Measurements from ENCODE around the gene FRMD4A.

FRMD4A gene

DNA sequence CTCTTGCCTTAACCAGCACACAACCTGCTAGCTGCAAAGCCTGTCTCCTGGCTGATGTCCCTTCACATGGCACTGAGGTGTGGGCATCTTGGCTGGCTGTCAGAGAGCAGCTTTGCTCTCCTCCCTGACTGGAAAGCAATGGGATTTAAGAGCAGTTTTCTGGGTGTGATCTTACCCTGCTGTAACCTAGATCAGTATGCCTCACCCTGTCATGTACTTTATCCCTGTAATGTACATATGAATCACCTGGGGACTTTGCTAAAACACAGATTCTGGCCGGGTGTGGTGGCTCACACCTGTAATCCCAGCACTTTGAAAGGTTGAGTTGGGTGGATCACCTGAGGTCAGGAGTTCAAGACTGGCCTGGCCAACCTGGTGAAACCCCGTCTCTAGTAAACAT is 209.9 kb downstream of the FRMD4A start:
- no peak overlapping the region for H3K27ac ChIP-seq
- no peak for TF ChIP-seq ZFX (IDR thresholded peaks at IDR 0.05; ENCODE audit: borderline replicate concordance)
- TF ChIP-seq, protein P1, sequence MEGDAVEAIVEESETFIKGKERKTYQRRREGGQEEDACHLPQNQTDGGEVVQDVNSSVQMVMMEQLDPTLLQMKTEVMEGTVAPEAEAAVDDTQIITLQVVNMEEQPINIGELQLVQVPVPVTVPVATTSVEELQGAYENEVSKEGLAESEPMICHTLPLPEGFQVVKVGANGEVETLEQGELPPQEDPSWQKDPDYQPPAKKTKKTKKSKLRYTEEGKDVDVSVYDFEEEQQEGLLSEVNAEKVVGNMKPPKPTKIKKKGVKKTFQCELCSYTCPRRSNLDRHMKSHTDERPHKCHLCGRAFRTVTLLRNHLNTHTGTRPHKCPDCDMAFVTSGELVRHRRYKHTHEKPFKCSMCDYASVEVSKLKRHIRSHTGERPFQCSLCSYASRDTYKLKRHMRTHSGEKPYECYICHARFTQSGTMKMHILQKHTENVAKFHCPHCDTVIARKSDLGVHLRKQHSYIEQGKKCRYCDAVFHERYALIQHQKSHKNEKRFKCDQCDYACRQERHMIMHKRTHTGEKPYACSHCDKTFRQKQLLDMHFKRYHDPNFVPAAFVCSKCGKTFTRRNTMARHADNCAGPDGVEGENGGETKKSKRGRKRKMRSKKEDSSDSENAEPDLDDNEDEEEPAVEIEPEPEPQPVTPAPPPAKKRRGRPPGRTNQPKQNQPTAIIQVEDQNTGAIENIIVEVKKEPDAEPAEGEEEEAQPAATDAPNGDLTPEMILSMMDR (IDR thresholded peaks at IDR 0.05), result no peak

DNA sequence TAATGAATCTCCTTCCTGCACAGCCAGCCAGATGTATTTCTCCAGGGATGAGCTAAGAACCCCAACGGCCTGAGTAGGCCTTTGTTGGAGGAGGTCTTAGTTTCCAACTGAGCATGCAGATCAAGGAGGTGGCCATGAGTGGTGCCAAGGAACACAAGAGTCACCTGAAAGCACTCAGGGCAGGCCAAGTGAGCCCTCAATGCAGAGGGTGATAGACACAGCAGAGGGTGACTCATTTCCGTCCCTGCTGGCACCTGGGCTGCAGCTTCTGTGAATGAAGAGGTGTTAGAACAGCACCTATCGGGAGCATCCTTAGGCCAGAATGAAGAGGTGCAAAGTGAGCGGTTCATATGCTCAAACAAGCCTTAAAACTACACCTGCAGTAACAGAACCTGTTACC is 211.8 kb downstream of the FRMD4A start:
- TF ChIP-seq ZFX (IDR thresholded peaks at IDR 0.05; ENCODE audit: borderline replicate concordance), result no peak
- TF ChIP-seq, protein P1 (IDR thresholded peaks at IDR 0.05), result no peak
- no peak overlapping the region for H3K27ac ChIP-seq

DNA sequence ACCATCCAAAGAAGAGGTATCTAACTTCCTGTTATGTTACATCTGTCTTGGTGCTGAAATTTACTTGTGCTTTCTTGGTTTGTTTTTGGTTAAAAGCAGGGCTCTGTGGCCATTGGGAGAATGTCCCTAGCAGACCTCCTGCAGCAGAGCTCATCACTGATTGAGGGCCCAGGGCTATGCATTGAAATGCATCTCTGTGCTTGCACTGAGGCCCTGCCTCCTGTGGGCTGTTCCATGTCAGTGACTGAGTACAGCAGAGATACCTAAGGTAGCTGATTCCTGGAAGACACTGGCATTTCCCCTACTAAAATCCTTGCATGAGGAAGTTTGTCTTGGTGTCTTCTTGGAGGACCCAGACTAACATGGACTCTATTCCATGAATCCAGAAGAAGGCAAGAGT is 213.9 kb downstream of the FRMD4A start:
- TF ChIP-seq, protein P1 (IDR thresholded peaks at IDR 0.05), result no peak
- no peak overlapping the region for H3K27ac ChIP-seq

DNA sequence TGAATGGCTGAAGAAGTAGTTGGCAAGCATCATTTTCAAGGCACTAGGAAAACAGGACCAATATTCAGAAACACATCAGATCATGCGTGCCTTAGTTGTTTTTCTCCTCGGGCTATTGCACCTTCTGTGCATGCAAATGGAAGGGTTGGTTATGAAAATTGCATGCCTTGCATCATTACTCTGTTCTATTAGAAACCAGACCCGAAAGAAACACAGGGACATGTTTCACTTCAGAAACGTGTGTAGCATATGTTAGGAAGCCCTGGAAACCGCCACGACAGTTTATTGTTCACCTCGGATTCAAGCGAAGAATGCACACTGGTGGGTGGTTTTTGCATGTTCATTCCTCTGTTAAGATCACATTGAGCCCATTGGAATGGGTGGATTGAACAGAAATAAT is 214.7 kb downstream of the FRMD4A start:
- TF ChIP-seq ZFX (IDR thresholded peaks at IDR 0.05; ENCODE audit: borderline replicate concordance), result no peak
- TF ChIP-seq, protein P1 (IDR thresholded peaks at IDR 0.05), result no peak
- H3K27ac ChIP-seq, result no peak overlapping the region

DNA sequence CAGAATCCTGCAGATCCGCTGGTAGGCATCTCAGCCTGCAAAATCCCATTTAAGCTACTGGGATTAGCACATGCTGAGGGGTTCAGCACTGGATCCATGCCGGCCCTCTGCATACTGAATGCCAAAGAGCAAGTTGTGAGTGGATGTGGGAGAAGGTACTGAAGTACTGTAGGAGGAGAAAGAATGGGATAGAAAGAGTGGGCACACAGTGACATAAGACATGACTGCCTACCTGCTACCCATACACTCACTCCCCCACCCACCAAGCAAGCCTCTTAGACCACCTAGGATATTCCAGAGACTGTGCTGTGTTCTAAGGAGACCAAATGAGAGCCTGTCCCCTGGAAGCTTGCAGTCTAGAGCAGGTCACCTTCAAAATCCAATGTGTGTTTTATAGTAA is 215.9 kb downstream of the FRMD4A start:
- H3K27ac ChIP-seq, result no peak overlapping the region
- no peak for TF ChIP-seq ZFX (IDR thresholded peaks at IDR 0.05; ENCODE audit: borderline replicate concordance)
- TF ChIP-seq, protein P1 (IDR thresholded peaks at IDR 0.05), result no peak

DNA sequence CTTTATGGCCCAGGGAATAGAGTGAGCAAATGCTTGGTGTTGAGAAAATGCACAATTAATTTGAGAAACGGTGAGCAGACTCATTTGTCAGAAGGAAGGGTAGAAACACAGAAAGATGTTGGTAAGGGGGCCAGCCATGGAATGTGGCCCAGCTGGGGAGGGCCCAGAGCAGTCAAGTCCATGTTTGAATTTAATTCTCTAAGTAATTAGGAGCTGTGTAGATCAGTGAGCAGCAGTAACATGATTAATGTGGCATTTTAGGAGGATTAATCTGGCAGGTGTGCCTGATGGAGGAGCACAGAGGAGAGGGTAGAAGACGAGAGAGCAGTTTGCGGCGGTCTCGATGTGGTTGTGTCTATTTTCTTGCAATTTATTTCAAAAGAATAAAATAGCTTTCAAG is 218.7 kb downstream of the FRMD4A start:
- TF ChIP-seq ZFX (IDR thresholded peaks at IDR 0.05; ENCODE audit: borderline replicate concordance), result no peak
- TF ChIP-seq, protein P1 (IDR thresholded peaks at IDR 0.05), result no peak

DNA sequence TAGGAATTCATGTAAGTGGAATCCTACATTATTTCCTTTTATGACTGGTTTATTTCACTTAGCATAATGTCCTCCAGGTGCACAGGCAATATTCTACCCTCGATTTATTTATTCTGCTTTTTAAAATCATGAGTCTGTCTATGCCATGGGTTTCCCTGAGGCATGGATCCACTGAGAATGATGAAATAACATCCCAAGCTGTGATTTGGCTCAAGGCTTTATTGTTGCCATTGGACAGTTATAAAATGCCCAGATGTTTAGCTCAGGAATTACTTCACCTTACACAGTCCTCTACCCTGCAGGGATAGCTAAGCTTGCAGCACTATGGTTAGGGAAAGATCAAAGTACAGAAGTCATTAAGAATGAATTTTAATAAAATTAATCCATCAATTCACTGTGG is 219.5 kb downstream of the FRMD4A start:
- no peak for TF ChIP-seq ZFX (IDR thresholded peaks at IDR 0.05; ENCODE audit: borderline replicate concordance)
- TF ChIP-seq, protein P1 (IDR thresholded peaks at IDR 0.05), result no peak
- H3K27ac ChIP-seq, result no peak overlapping the region

More for the DNA sequence above, 218.7 kb downstream of the FRMD4A start:
- H3K27ac ChIP-seq, result no peak overlapping the region
